ENCODE results near the gene TTC9C. TPM values are rescaled to one million over a fixed set of nuclear protein-coding genes. Genes with fewer than 3 reads are reported as not detected.

TTC9C gene
- total RNA-seq, 1 experiment from 2014 or later, result 35.5 TPM

DNA sequence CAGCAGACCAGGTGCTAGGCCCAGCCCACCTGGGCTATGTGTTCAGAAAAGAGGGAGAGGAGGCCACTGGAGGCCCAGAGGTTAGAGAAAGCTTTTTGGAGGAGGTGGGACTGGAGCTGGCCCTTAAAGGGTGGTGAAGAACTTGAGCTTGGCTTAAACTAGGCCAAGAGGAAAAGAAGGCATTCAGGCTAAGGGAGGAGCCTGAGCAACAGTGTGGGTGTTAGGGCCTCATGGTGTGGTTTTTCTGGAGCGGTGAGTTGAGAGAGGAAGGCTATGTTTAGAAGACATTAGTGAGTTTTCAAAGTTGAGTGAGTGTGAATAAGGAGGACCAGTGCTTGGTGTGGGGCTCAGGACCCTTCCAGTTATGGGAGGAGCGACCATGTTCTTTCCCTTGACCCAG, 49.1 kb downstream of the TTC9C start:
- no peak for DNase-seq
- peaks cover 44% of the 10 kb centered on the region for H3K36me3 Mint-ChIP-seq (ENCODE audit: insufficient read depth, unreplicated experiment)
- no peaks in the 10 kb centered on the region for H3K9me3 Mint-ChIP-seq (ENCODE audit: low read depth, unreplicated experiment)
- CTCF ChIA-PET, result interaction anchor here (0.7 kb wide), 1 partner anchor 78 kb away, joined by 6 read pairs; no protein-coding TSS in a partner anchor
- intact Hi-C loops (cut with micrococcal nuclease; ENCODE audit: unreplicated experiment), result no loop called here
- no peaks in the 10 kb centered on the region for H3K4me1 Mint-ChIP-seq (ENCODE audit: low read depth, unreplicated experiment)
- H3K4me3 Mint-ChIP-seq (ENCODE audit: low read depth, unreplicated experiment), result no peak overlapping the region
- no TSS peak for BruUV-seq (replicated peaks)
- no peak overlapping the region for H3K27ac Mint-ChIP-seq (ENCODE audit: unreplicated experiment)
- TF ChIP-seq, protein P1, sequence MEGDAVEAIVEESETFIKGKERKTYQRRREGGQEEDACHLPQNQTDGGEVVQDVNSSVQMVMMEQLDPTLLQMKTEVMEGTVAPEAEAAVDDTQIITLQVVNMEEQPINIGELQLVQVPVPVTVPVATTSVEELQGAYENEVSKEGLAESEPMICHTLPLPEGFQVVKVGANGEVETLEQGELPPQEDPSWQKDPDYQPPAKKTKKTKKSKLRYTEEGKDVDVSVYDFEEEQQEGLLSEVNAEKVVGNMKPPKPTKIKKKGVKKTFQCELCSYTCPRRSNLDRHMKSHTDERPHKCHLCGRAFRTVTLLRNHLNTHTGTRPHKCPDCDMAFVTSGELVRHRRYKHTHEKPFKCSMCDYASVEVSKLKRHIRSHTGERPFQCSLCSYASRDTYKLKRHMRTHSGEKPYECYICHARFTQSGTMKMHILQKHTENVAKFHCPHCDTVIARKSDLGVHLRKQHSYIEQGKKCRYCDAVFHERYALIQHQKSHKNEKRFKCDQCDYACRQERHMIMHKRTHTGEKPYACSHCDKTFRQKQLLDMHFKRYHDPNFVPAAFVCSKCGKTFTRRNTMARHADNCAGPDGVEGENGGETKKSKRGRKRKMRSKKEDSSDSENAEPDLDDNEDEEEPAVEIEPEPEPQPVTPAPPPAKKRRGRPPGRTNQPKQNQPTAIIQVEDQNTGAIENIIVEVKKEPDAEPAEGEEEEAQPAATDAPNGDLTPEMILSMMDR (IDR thresholded peaks at IDR 0.05; ENCODE audit: unreplicated experiment), result no peak
- H3K27me3 Mint-ChIP-seq (ENCODE audit: unreplicated experiment), result no peaks in the 10 kb centered on the region

DNA sequence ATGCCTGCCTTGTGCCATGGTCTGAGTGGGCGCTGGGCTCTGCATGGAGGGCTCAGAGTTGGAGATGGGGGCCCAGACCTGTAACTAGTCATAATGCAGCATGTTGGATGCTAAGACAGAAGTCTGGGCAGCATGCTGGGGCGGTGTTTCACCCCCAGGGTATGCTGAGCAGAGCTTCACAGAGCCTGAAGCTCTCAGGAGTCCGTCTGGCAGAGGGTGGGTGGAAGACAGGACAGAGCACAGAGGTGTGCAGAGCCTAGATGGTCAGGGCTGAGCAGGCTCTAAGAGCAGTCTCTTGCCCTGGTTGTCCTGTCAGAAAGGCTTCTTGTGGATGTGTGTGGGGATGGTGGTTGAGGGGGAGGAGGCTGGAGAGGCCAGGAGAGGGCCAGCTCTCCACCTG, 50.2 kb downstream of the TTC9C start:
- H3K4me1 Mint-ChIP-seq (ENCODE audit: low read depth, unreplicated experiment), result no peaks in the 10 kb centered on the region
- CTCF ChIA-PET, result no interaction called here
- intact Hi-C loops (cut with micrococcal nuclease; ENCODE audit: unreplicated experiment), result no loop called here
- TF ChIP-seq, protein P1 (IDR thresholded peaks at IDR 0.05; ENCODE audit: unreplicated experiment), result no peak
- H3K9me3 Mint-ChIP-seq (ENCODE audit: low read depth, unreplicated experiment), result no peaks in the 10 kb centered on the region
- no peak for DNase-seq
- no peaks in the 10 kb centered on the region for H3K27me3 Mint-ChIP-seq (ENCODE audit: unreplicated experiment)
- no peak overlapping the region for H3K4me3 Mint-ChIP-seq (ENCODE audit: low read depth, unreplicated experiment)
- no peak overlapping the region for H3K27ac Mint-ChIP-seq (ENCODE audit: unreplicated experiment)
- BruUV-seq (replicated peaks), result no TSS peak
- peaks cover 41% of the 10 kb centered on the region for H3K36me3 Mint-ChIP-seq (ENCODE audit: insufficient read depth, unreplicated experiment)

DNA sequence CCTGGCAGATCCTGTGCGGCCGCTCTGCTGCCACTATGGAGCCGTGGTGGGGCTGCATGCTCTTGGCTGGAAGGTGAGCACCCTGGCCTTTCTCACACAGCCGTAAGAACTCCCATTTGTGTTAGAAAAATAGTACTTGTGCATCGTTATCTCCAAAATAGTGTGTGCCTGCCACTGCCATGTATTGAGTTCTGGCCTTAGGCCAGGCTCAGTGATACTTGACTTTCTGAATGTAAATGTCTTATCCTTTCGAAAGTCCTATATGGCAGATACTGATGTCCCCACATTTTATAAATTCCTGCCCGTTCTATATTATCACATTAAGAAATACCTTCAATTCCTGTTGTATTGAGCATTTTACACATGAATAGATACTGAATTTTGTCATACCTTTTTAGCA, 54.5 kb downstream of the TTC9C start:
- no peaks in the 10 kb centered on the region for H3K9me3 Mint-ChIP-seq (ENCODE audit: low read depth, unreplicated experiment)
- CTCF ChIA-PET, result no interaction called here
- no peak overlapping the region for H3K4me3 Mint-ChIP-seq (ENCODE audit: low read depth, unreplicated experiment)
- peaks cover 26% of the 10 kb centered on the region for H3K36me3 Mint-ChIP-seq (ENCODE audit: insufficient read depth, unreplicated experiment)
- TF ChIP-seq, protein P1 (IDR thresholded peaks at IDR 0.05; ENCODE audit: unreplicated experiment), result no peak
- no peak for DNase-seq
- H3K4me1 Mint-ChIP-seq (ENCODE audit: low read depth, unreplicated experiment), result no peaks in the 10 kb centered on the region
- no peaks in the 10 kb centered on the region for H3K27me3 Mint-ChIP-seq (ENCODE audit: unreplicated experiment)
- H3K27ac Mint-ChIP-seq (ENCODE audit: unreplicated experiment), result no peak overlapping the region
- BruUV-seq (replicated peaks), result no TSS peak
- intact Hi-C loops (cut with micrococcal nuclease; ENCODE audit: unreplicated experiment), result no loop called here

DNA sequence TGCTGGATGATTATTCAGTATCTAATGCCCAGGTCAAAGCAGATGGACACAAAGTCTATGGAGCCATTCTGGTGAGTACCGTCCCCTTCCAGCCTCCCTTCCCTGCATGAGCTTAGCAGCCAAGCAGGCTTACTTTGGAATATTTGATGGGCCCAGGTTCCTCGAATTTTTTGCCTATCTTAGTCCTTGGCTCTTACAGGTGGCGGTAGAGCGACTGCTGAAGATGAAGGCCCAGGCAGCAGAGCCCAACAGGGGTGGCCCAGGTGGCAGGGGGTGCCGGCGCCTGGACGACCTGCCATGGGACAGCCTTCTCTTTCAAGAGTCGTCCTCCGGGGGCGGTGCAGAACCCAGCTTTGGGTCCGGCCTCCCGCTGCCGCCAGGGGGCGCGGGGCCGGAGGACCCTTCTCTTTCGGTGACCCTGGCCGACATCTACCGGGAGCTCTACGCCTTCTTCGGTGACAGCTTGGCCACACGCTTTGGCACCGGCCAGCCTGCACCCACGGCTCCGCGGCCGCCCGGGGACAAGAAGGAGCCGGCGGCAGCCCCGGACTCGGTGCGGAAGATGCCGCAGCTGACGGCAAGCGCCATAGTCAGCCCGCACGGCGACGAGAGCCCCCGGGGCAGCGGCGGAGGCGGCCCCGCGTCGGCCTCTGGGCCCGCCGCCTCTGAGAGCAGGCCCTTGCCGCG, 58.2 kb downstream of the TTC9C start:
- Mint-ChIP-seq H3K27me3 (ENCODE audit: unreplicated experiment) (no peaks in the 10 kb centered on the region), H3K4me1 (ENCODE audit: low read depth, unreplicated experiment) (peaks cover 24% of the 10 kb centered on the region), H3K36me3 (ENCODE audit: insufficient read depth, unreplicated experiment) (peaks cover 56% of the 10 kb centered on the region), H3K4me3 (ENCODE audit: low read depth, unreplicated experiment) (peak overlapping the region; percentile 96), H3K27ac (ENCODE audit: unreplicated experiment) (peak overlapping the region; percentile 93), H3K9me3 (ENCODE audit: low read depth, unreplicated experiment) (no peaks in the 10 kb centered on the region)
- DNase-seq, result peak; percentile 93
- BruUV-seq (replicated peaks), result TSS peak; percentile 14
- intact Hi-C loops (cut with micrococcal nuclease; ENCODE audit: unreplicated experiment), result loop anchor here (1.0 to 5.0 kb wide), 2 partner anchors 76 to 91 kb away; no protein-coding TSS in a partner anchor
- TF ChIP-seq, protein P1 (IDR thresholded peaks at IDR 0.05; ENCODE audit: unreplicated experiment), result peak; percentile 95
- CTCF ChIA-PET, result interaction anchor here (0.5 to 3.1 kb wide), 18 partner anchors 10 to 165 kb away, joined by 3 to 16 read pairs (median 3); partner anchors contain the start of genes B3GAT3, HNRNPUL2, POLR2G and SLC3A2
